Muscle layer of duodenum (tissue), 2 donors: Measurements from ENCODE around the gene KLHL25.

ENCODE experiments used
- H3K27ac ChIP-seq: one replicate; pipeline ENCODE4 v1.7.0; 2013; ENCODE audit warnings: mild to moderate bottlenecking, low read length
- H3K27me3 ChIP-seq: one replicate; pipeline ENCODE4 v1.7.0; 2013; ENCODE audit warnings: low read depth, mild to moderate bottlenecking, control low read depth, low read length
- H3K36me3 ChIP-seq, 2 donors: one replicate each; pipeline ENCODE4 v1.7.0; 2013; ENCODE audit warnings: low read length in 2 of 2, control low read depth in 1 of 2, mild to moderate bottlenecking in 1 of 2; ENCODE audit not compliant: insufficient read depth in 2 of 2, control insufficient read depth in 1 of 2
- H3K4me1 ChIP-seq, 2 donors: one replicate each; pipeline ENCODE4 v1.7.0; 2013; ENCODE audit warnings: low read length in 2 of 2, mild to moderate bottlenecking in 2 of 2, control low read depth in 1 of 2, moderate library complexity in 1 of 2; ENCODE audit not compliant: insufficient read depth in 2 of 2, control insufficient read depth in 1 of 2
- H3K4me3 ChIP-seq, 2 donors: one replicate each; pipeline ENCODE4 v1.7.0; 2013; ENCODE audit warnings: low read length in 2 of 2, low read depth in 1 of 2, mild to moderate bottlenecking in 1 of 2
- H3K9me3 ChIP-seq, 2 donors: one replicate each; pipeline ENCODE4 v1.7.0; 2013; ENCODE audit warnings: low read length in 2 of 2, control low read depth in 1 of 2, mild to moderate bottlenecking in 1 of 2; ENCODE audit not compliant: control insufficient read depth in 1 of 2
- donor health status: healthy.

The KLHL25 gene

GRCh38 chr15:85771781-85772445, 22.8 kb downstream of the KLHL25 start:
- H3K27me3 ChIP-seq: no peaks in the 10 kb centered on the region
- H3K4me1 ChIP-seq: peaks cover 0 to 5% of the 10 kb centered on the region in 2 donors
- no peak overlapping the region for H3K4me3 ChIP-seq
- peak overlapping the region; percentile 58 for H3K27ac ChIP-seq
- H3K9me3 ChIP-seq: no peaks in the 10 kb centered on the region
- H3K36me3 ChIP-seq: peaks cover 0 to 12% of the 10 kb centered on the region in 2 donors

- Histone ChIP-seq H3K27me3 (no peaks in the 10 kb centered on the region), H3K9me3 (no peaks in the 10 kb centered on the region), H3K36me3 (peaks cover 0 to 12% of the 10 kb centered on the region in 2 donors), H3K4me1 (peaks cover 0 to 5% of the 10 kb centered on the region in 2 donors), H3K27ac (no peak overlapping the region), H3K4me3 (no peak overlapping the region)
These were observed 23.5 kb downstream of the KLHL25 start for GRCh38 chr15:85771271-85771670.

- Histone ChIP-seq H3K4me1 (peaks cover 0 to 5% of the 10 kb centered on the region in 2 donors), H3K27ac (no peak overlapping the region), H3K27me3 (no peaks in the 10 kb centered on the region), H3K9me3 (no peaks in the 10 kb centered on the region), H3K36me3 (peaks cover 0 to 12% of the 10 kb centered on the region in 2 donors), H3K4me3 (no peak overlapping the region)
These were observed 24.4 kb downstream of the KLHL25 start for GRCh38 chr15:85770096-85771041.

GRCh38 chr15:85769182-85769900, 25.4 kb downstream of the KLHL25 start:
- no peak overlapping the region for H3K4me3 ChIP-seq
- H3K4me1 ChIP-seq: peaks cover 2 to 12% of the 10 kb centered on the region in 2 donors
- no peaks in the 10 kb centered on the region for H3K27me3 ChIP-seq
- H3K9me3 ChIP-seq: no peaks in the 10 kb centered on the region
- H3K36me3 ChIP-seq: peaks cover 0 to 12% of the 10 kb centered on the region in 2 donors
- H3K27ac ChIP-seq: no peak overlapping the region

- peaks cover 4 to 17% of the 10 kb centered on the region in 2 donors for H3K4me1 ChIP-seq
These were observed 26.0 kb downstream of the KLHL25 start for GRCh38 chr15:85768595-85769168.

GRCh38 chr15:85767785-85768529, 26.8 kb downstream of the KLHL25 start:
- peaks cover 0 to 12% of the 10 kb centered on the region in 2 donors for H3K36me3 ChIP-seq
- H3K4me3 ChIP-seq: no peak overlapping the region
- H3K27ac ChIP-seq: no peak overlapping the region
- H3K9me3 ChIP-seq: no peaks in the 10 kb centered on the region
- no peaks in the 10 kb centered on the region for H3K27me3 ChIP-seq
- H3K4me1 ChIP-seq: peaks cover 4 to 23% of the 10 kb centered on the region in 2 donors

More at GRCh38 chr15:85768595-85769168, 26.0 kb downstream of the KLHL25 start:
- no peak overlapping the region for H3K4me3 ChIP-seq
- peaks cover 0 to 12% of the 10 kb centered on the region in 2 donors for H3K36me3 ChIP-seq
- H3K27me3 ChIP-seq: no peaks in the 10 kb centered on the region
- H3K27ac ChIP-seq: no peak overlapping the region
- H3K9me3 ChIP-seq: no peaks in the 10 kb centered on the region

- peaks cover 0 to 12% of the 10 kb centered on the region in 2 donors for H3K36me3 ChIP-seq
- H3K4me3 ChIP-seq: no peak overlapping the region
- H3K4me1 ChIP-seq: peaks cover 4 to 35% of the 10 kb centered on the region in 2 donors
- H3K27me3 ChIP-seq: no peaks in the 10 kb centered on the region
- H3K27ac ChIP-seq: no peak overlapping the region
- H3K9me3 ChIP-seq: no peaks in the 10 kb centered on the region
These were observed 28.5 kb downstream of the KLHL25 start for GRCh38 chr15:85766001-85766831.

- Histone ChIP-seq H3K36me3 (peaks cover 0 to 12% of the 10 kb centered on the region in 2 donors), H3K4me1 (peaks cover 4 to 36% of the 10 kb centered on the region in 2 donors), H3K27me3 (no peaks in the 10 kb centered on the region), H3K27ac (no peak overlapping the region), H3K9me3 (no peaks in the 10 kb centered on the region), H3K4me3 (no peak overlapping the region)
These were observed 30.0 kb downstream of the KLHL25 start for GRCh38 chr15:85764649-85765277.

GRCh38 chr15:85763673-85764633, 30.8 kb downstream of the KLHL25 start:
- no peaks in the 10 kb centered on the region for H3K27me3 ChIP-seq
- peaks cover 4 to 36% of the 10 kb centered on the region in 2 donors for H3K4me1 ChIP-seq
- no peaks in the 10 kb centered on the region for H3K9me3 ChIP-seq
- H3K4me3 ChIP-seq: no peak overlapping the region
- no peak overlapping the region for H3K27ac ChIP-seq
- peaks cover 0 to 6% of the 10 kb centered on the region in 2 donors for H3K36me3 ChIP-seq
